GM20431 (cell line): ENCODE results near the gene MINDY1.

Experiments
- in situ Hi-C: fragments of 300-500 bp; cut with MseI, MboI; formaldehyde crosslinking; loops from one replicate; pipeline ENCODE4 v1.15.0; 2020; ENCODE audit warnings: low sequenced_read_pairs; ENCODE audit not compliant: unreplicated experiment

Gene MINDY1

GRCh38 chr1:151012684-151013471, 6.2 kb upstream of the MINDY1 start:
- in situ Hi-C loops, result no loop called here

GRCh38 chr1:151011154-151011850, 4.6 kb upstream of the MINDY1 start:
- in situ Hi-C loops, result no loop called here

DNA sequence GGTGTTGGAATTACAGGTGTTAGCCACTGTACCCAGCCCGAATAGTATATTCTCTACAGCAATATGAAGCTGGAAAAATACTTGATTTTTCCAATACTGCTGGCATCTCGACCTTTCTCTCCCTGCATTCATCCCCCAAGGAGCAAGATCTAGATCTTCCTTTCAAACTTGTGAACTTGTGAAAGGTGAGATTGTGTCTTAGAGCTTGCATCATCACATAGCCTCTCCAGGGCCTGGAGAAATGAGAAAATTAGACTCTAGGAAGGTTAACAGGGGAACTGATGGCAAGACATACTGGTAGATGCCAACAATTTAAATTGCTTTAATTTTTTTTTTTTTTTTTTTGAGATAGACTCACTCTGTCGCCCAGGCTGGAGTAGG, 3.6 kb upstream of the MINDY1 start:
- in situ Hi-C loops, result no loop called here

GRCh38 chr1:151009674-151010345, 3.1 kb upstream of the MINDY1 start:
- in situ Hi-C loops, result no loop called here

DNA sequence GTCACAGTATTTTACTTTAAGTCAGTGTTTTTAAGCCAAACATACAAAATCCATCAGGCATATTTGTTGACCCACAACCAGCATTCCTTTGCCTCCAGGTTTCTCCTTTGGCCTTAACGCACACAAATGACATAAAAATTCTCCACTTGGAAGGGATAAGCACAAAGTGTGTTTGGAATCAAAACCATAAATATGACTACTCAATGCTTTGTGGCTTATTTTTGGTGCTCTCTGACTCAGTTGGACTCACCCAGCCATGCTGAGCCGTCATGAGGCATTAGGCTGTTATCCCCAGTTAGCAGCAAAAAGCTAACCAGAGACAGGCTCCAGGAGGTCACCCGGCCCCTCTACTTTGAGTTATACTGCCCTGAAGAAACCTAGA, 2.5 kb upstream of the MINDY1 start:
- in situ Hi-C loops, result no loop called here

GRCh38 chr1:151008244-151009205, 1.8 kb upstream of the MINDY1 start, which contains the start of gene PRUNE1:
PRUNE1 (plus strand) TSS chr1:151008449; CDS start chr1:151008633, 184 bp downstream.
- in situ Hi-C loops, result no loop called here

GRCh38 chr1:151007853-151008243, 1.1 kb upstream of the MINDY1 start:
- in situ Hi-C loops, result no loop called here

DNA sequence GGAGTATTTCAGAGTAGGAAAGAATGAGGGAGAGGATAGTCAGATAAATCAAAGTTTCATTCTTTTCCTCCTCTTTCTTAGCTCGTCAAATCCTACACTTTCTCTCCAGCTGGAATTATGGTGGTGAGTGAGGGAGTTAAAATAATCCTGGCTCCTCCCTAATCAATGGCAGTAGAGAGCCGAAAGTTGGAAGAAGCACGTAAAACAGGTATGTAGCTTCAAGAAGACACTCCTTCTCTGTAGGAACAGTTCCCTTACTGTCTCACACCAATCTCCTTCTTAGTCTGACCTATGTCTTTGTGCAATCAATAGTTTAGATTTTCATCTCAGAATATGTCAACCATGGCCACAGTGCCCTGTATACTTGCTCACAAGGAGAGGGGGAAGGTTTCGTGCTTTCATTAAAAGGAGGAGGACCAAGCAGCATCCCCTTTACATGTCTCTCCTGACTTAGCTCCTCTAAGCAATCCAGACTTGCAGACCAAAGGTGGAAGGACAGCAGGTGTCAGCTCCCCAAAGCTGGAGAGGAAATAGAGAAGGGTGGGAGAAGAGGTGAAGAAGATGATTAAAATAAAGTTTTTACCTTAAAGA, 878 bp downstream of the MINDY1 start:
- in situ Hi-C loops, result no loop called here

- in situ Hi-C loops, result no loop called here
These were observed 3.5 kb downstream of the MINDY1 start for GRCh38 chr1:151003180-151003579.

DNA sequence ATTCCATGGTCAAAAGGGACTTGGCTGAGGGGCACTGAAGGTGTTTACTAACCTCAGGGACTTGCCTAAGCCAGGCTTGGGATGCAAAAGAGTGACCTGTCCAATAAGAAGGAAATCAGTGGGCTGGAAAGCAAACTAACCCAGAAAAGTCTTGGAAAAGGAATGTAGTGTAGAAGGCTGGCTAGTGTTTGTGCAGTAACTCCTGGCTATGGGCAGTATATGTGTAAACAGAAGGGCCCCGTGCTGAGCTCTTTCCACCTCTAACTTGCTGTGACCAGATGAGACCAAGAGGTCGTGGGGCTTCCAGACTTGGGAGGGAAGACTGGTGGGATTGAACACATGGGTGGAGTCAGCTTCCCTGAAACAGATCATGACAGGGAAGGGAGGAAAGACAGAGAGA, 4.1 kb downstream of the MINDY1 start:
- in situ Hi-C loops, result no loop called here

DNA sequence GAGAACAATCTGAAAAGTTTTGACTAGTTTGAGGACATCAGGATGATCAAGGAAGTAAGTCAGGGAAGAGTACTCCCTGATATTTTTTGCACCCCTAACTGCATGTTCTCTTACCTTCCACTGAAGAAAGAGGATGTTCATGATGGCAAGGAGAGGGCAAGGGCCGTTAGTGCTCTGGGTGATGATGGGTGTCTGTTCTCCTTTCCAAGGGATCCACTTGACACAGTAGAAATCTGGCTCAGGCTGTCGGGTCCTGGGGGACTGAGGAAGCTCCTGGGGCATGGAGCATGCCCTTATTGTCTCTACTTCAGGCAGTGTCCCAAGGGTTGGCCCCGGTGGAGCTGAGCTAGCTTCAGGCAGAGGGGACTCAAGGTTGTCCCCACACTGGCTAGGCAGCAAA, 4.7 kb downstream of the MINDY1 start:
- in situ Hi-C loops, result no loop called here

GRCh38 chr1:151001602-151002001, 5.1 kb downstream of the MINDY1 start:
- in situ Hi-C loops, result no loop called here

GRCh38 chr1:151000408-151000807, 6.3 kb downstream of the MINDY1 start:
- in situ Hi-C loops, result no loop called here

- in situ Hi-C loops, result no loop called here
These were observed 6.8 kb downstream of the MINDY1 start for GRCh38 chr1:150999926-151000325.

DNA sequence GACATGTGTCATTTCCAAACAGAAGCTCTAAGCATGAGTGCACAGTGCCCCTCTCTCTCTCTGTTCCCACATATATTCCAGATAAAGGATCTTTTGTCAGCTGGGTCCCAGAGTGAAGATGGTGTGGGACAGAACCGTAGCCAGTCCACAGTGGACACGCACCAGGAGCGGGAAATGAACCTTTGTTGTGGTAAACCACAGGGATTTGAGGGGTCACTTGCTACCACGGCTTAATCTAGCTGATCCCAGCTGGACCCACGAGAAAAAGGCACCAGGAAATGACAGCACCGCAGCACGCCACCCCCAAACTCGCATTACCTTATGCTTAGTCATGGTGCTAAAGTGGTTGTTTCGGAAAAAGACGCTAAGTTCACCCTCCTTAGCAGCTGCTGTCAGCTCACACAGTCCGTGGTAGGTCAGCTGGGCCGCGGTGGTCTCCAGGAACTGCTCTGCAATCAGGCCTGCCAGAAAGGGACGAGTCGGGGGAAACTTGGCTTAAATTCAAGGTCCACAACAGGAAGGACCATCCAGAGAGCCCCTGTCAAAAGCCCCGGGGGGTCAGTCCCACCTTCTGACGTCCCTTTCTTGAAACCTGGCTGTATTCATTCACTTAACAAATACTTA, 7.5 kb downstream of the MINDY1 start:
- in situ Hi-C loops, result no loop called here

GRCh38 chr1:150997949-150998348, 8.8 kb downstream of the MINDY1 start:
- in situ Hi-C loops, result no loop called here

DNA sequence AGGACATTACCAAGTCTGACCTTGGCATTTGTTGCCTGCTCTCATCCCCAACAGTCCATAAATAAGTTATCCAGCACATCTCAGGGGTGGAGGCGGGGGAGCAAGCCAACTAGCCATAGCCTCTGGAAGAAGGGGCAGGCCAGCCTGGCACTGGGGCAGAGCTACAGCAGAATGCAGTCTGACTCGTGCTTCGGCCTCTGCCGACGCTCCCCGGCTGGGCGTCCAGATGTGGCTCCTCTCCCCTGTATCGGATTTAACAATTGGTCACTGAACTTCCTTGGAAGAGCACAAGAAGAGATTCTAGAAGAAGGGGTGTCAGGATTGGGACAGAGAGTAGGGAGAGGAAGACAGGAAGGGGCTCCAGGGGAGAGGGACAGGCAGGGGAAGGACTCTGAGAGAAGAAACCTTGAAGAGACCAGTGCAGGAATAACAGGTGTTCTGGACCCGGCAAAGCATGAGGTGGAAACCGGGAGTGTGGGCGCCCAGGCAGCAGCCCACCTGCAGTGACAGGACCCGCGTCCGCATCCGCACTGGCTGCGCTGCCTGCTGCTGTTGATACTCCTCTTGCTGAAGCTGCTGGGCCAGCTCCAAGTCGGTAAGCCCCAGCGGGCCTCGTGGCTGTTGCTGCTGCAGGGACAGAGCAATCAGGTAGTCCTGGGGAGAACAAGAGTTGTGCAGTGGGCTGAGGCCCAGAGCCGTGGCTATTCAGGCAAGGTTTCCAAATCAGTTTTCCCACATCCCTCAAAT, 9.4 kb downstream of the MINDY1 start:
- in situ Hi-C loops, result no loop called here

GRCh38 chr1:150995896-150996295, 10.8 kb downstream of the MINDY1 start:
- in situ Hi-C loops, result no loop called here

- in situ Hi-C loops, result no loop called here
These were observed 11.2 kb downstream of the MINDY1 start for GRCh38 chr1:150995460-150995859.
